Measurements from ENCODE around the gene PPM1D. TPM values are rescaled to one million over a fixed set of nuclear protein-coding genes. Genes with fewer than 3 reads are reported as not detected.
A peak's percentile ranks its signal among the peaks of the same experiment; 100 is the strongest.
"Not testable (repeated sequence)": the region's sequence is repeated elsewhere in the genome, so short reads cannot be mapped to it uniquely, and the experiment has no call there.

PPM1D gene
- total RNA-seq, 2 donors from 2014 or later = 5.0 to 7.6 TPM

DNA sequence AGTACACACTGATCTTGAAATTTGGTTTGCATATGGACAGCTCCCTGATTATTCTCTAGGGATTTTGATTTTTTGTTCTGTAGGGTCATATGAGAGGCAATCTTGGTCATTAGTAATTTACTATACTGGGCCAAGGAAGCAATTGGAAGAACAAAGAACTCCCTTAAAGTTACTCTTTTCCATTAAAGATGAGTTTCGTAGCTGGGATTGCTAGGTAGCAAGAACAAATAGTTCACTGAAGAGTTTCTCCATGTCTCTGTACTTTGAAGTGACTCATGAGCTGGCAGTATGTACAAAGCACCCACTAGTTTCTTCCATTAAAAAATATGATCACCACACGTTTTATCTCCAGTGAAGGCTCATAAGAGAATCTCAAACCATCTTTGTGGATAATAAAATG, 71.5 kb downstream of the PPM1D start:
- H3K9me3 ChIP-seq = no peaks in the 10 kb centered on the region
- no peak for DNase-seq (ENCODE audit: low spot score)
- TF ChIP-seq, protein P1, sequence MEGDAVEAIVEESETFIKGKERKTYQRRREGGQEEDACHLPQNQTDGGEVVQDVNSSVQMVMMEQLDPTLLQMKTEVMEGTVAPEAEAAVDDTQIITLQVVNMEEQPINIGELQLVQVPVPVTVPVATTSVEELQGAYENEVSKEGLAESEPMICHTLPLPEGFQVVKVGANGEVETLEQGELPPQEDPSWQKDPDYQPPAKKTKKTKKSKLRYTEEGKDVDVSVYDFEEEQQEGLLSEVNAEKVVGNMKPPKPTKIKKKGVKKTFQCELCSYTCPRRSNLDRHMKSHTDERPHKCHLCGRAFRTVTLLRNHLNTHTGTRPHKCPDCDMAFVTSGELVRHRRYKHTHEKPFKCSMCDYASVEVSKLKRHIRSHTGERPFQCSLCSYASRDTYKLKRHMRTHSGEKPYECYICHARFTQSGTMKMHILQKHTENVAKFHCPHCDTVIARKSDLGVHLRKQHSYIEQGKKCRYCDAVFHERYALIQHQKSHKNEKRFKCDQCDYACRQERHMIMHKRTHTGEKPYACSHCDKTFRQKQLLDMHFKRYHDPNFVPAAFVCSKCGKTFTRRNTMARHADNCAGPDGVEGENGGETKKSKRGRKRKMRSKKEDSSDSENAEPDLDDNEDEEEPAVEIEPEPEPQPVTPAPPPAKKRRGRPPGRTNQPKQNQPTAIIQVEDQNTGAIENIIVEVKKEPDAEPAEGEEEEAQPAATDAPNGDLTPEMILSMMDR (IDR thresholded peaks at IDR 0.05) = no peak
- no peaks in the 10 kb centered on the region for H3K36me3 ChIP-seq
- no peak overlapping the region for H3K4me3 ChIP-seq
- no peaks in the 10 kb centered on the region for H3K4me1 ChIP-seq
- no peaks in the 10 kb centered on the region for H3K27me3 ChIP-seq
- H3K27ac ChIP-seq = no peak overlapping the region

DNA sequence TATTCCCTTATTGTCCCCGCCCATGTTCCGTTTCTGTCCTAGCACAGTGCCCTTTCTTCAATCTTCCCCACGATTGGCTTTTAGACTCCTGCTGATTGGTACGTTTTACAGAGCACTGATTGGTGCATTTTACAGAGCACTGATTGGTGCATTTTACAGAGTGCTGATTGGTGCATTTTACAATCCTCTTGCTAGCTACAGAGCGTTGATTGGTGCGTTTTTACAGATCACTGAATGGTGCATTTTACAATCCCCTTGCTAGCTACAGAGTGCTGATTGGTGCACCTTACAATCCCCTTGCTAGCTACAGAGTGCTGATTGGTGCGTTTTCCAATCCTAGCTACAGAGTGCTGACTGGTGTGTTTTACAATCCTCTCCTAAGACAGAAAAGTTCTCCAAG, 74.6 kb downstream of the PPM1D start:
- not testable (repeated sequence) for H3K36me3 ChIP-seq; H3K27ac ChIP-seq; DNase-seq (ENCODE audit: low spot score); H3K4me3 ChIP-seq; H3K9me3 ChIP-seq; H3K27me3 ChIP-seq
- peaks cover 0 to 14% of the 10 kb centered on the region in 2 donors for H3K4me1 ChIP-seq

DNA sequence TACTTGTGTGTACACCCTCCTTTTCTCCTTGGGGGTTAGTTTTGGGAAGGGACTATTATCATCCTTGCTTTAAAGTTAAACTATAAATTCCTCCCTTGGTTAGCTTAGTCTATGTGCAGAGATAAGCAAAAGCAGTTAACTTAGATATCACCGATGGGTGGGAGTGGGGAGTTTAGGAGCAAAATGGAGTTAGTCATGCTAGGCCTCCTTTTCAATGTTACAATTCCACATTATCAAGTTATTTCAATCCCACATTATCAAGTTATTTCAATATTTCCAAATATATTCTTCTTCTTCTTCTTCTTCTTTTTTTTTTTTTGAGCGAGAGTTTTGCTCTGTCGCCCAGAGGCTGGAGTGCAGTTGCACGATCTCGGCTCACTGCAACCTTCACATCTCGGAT, 76.0 kb downstream of the PPM1D start:
- no peaks in the 10 kb centered on the region for H3K36me3 ChIP-seq
- no peak overlapping the region for H3K27ac ChIP-seq
- H3K4me1 ChIP-seq = peaks cover 0 to 14% of the 10 kb centered on the region in 2 donors
- no peak overlapping the region for H3K4me3 ChIP-seq
- no peak for DNase-seq (ENCODE audit: low spot score)
- TF ChIP-seq, protein P1 (IDR thresholded peaks at IDR 0.05) = no peak
- no peaks in the 10 kb centered on the region for H3K9me3 ChIP-seq
- no peaks in the 10 kb centered on the region for H3K27me3 ChIP-seq

DNA sequence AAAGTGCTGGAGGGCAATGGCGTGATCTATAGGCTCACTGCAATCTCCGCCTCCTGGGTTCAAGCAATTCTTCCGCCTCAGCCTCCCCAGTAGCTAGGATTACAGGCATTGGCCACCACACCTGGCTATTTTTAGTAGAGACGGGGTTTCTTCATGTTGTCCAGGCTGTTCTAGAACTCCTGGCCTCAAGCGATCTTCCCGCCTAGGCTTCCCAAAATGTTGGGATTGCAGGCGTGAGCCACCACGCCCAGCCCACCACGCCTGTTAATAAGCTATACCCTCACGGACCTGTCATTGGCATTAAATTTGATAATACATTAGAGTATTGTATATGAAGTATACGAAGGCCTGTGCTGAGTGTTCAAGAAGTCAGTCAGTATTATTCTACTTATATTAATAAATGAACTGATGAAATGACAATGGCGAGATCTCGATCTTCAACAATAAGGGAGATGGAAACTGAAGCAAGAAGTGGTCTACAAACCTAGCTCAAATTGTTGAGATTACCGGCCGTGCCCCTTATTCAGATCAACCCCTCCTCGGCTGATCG, 76.8 kb downstream of the PPM1D start:
- no peaks in the 10 kb centered on the region for H3K27me3 ChIP-seq
- TF ChIP-seq, protein P1 (IDR thresholded peaks at IDR 0.05) = no peak
- DNase-seq (ENCODE audit: low spot score) = no peak
- H3K4me1 ChIP-seq = peaks cover 0 to 14% of the 10 kb centered on the region in 2 donors
- H3K36me3 ChIP-seq = no peaks in the 10 kb centered on the region
- peak overlapping the region; percentile 67 to 92 for H3K4me3 ChIP-seq
- no peaks in the 10 kb centered on the region for H3K9me3 ChIP-seq
- peak overlapping the region; percentile 64 to 86 for H3K27ac ChIP-seq

DNA sequence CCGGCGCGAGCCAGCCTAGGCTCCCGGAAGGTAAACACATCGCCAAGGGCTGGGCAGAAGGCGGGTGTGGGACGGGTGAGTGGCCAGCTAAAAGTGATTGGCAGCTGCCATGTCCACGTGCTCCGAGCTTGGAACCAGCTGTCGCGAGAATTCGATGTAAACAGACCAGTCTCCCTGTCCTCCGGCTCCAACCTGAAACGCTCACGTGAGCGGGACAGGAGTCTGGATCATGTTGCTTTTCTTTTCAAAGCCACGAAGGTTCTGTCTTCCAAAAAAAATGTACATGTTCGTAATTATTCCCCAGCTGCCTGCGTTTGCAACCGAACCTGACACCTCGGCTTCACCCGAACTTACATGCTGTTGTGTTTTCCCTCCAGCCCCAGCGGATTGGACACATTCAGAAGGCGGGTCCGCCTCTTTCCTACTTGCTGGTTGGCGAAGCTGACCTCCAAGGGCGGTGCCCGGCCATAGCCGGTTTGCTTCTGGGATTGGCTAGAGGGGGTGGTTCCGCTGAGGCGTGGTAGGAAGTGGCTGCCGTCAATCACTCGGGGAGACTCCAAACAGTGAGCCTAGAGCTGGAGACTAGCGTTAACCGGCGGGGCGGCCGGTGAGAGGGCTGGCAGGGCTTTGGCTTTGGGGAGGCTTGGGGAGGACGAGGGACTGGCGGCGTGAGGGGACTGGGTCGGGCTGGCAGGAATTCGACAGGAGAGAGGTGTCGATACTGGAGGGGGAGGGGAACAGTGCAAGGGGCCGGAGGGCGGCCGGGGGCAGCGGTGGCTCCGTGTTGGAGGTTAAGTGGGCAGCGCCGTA, 77.5 kb downstream of the PPM1D start, which contains the start of gene BCAS3:
Gene BCAS3, plus strand, starts transcription at position 544 of the 810 bp plus-strand sequence.
- peak within 1 kb of the TSS; percentile 64 to 86 for H3K27ac ChIP-seq
- TF ChIP-seq, protein P1 (IDR thresholded peaks at IDR 0.05) = no peak
- H3K36me3 ChIP-seq = no peaks in the 10 kb centered on the region
- peak; percentile 99 for DNase-seq (ENCODE audit: low spot score)
- H3K4me1 ChIP-seq = peaks cover 0 to 14% of the 10 kb centered on the region in 2 donors
- H3K9me3 ChIP-seq = no peaks in the 10 kb centered on the region
- H3K27me3 ChIP-seq = no peaks in the 10 kb centered on the region
- H3K4me3 ChIP-seq = peak within 1 kb of the TSS; percentile 67 to 92

DNA sequence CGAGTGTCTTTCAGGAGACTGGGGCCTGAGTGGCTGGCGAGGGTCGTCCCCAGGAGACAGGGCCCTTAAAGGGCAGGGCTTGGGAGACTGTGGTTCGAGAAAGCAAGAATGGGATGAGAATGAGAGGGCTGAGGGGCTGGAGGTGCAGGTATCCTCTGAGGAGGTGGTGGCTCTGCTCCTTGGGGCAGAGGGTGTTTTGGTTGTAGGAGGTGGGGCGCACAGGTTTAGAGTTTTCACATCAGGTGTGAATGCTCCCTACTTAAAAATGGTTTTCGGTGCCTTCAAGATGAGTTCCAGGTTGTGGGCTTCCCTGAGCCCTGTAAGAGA, 78.1 kb downstream of the PPM1D start:
- H3K36me3 ChIP-seq = no peaks in the 10 kb centered on the region
- peaks cover 0 to 14% of the 10 kb centered on the region in 2 donors for H3K4me1 ChIP-seq
- H3K27me3 ChIP-seq = no peaks in the 10 kb centered on the region
- peak overlapping the region; percentile 67 to 92 for H3K4me3 ChIP-seq
- peak overlapping the region; percentile 64 to 86 for H3K27ac ChIP-seq
- H3K9me3 ChIP-seq = no peaks in the 10 kb centered on the region
- TF ChIP-seq, protein P1 (IDR thresholded peaks at IDR 0.05) = no peak
- no peak for DNase-seq (ENCODE audit: low spot score)

Measured in right atrium auricular region (tissue), 2 donors.